Measurements from ENCODE around the gene FAM25A.
"Not testable (repeated sequence)": the region's sequence is repeated elsewhere in the genome, so short reads cannot be mapped to it uniquely, and the experiment has no call there.

FAM25A gene

GRCh38 chr10:87014986-87015716 is 4.9 kb upstream of the FAM25A start:
- DNase-seq = not testable (repeated sequence)

- not testable (repeated sequence) for DNase-seq
Observed at GRCh38 chr10:87018127-87018526, 2.0 kb upstream of the FAM25A start.

GRCh38 chr10:87019066-87019465 is 1.0 kb upstream of the FAM25A start:
- DNase-seq = not testable (repeated sequence)

GRCh38 chr10:87019504-87019903 is 590 bp upstream of the FAM25A start:
- DNase-seq = not testable (repeated sequence)

GRCh38 chr10:87025285-87025958 is 5.3 kb downstream of the FAM25A start:
- not testable (repeated sequence) for DNase-seq

- DNase-seq = not testable (repeated sequence)
Observed at GRCh38 chr10:87026747-87027508, 6.8 kb downstream of the FAM25A start.

GRCh38 chr10:87030419-87030818 is 10.3 kb downstream of the FAM25A start:
- not testable (repeated sequence) for DNase-seq

GRCh38 chr10:87030912-87031635 is 11.0 kb downstream of the FAM25A start:
- no peak for DNase-seq

GRCh38 chr10:87036623-87037022 is 16.5 kb downstream of the FAM25A start:
- DNase-seq = no peak

GRCh38 chr10:87038286-87038717 is 18.2 kb downstream of the FAM25A start:
- DNase-seq = no peak

GRCh38 chr10:87038786-87039185 is 18.7 kb downstream of the FAM25A start:
- no peak for DNase-seq

- DNase-seq = not testable (repeated sequence)
Observed at GRCh38 chr10:87043579-87043978, 23.5 kb downstream of the FAM25A start.

GRCh38 chr10:87045434-87045938 is 25.4 kb downstream of the FAM25A start:
- DNase-seq = no peak

GRCh38 chr10:87053111-87053510 is 33.0 kb downstream of the FAM25A start:
- no peak for DNase-seq

GRCh38 chr10:87053577-87054181 is 33.6 kb downstream of the FAM25A start:
- no peak for DNase-seq

- no peak for DNase-seq
Observed at GRCh38 chr10:87054373-87055295, 34.5 kb downstream of the FAM25A start.

GRCh38 chr10:87058171-87058570 is 38.1 kb downstream of the FAM25A start:
- no peak for DNase-seq

- no peak for DNase-seq
Observed at GRCh38 chr10:87059401-87059800, 39.3 kb downstream of the FAM25A start.

GRCh38 chr10:87060280-87060928 is 40.3 kb downstream of the FAM25A start:
- no peak for DNase-seq

GRCh38 chr10:87064651-87065050 is 44.6 kb downstream of the FAM25A start:
- DNase-seq = no peak

GRCh38 chr10:87066178-87066577 is 46.1 kb downstream of the FAM25A start:
- no peak for DNase-seq

Measured in NCI-H524 treated with DMSO at 0.1 percent for 48 hours (cell line).